ENCODE measurements around the gene PIGH.
A peak's percentile ranks its signal among the peaks of the same experiment; 100 is the strongest.
"Not testable (repeated sequence)": the region's sequence is repeated elsewhere in the genome, so short reads cannot be mapped to it uniquely, and the experiment has no call there.

PIGH gene

GRCh38 chr14:67555518-67556090 lies 44.5 kb downstream of the PIGH start:
- H3K36me3 Mint-ChIP-seq: no peaks in the 10 kb centered on the region
- H3K9me3 Mint-ChIP-seq: no peaks in the 10 kb centered on the region
- DNase-seq (ENCODE audit: low spot score in 2 of 2) (no peak), ATAC-seq (no peak)
- H3K27ac Mint-ChIP-seq: no peak overlapping the region
- no peak overlapping the region for H3K4me3 Mint-ChIP-seq
- H3K4me1 Mint-ChIP-seq: no peaks in the 10 kb centered on the region

- no peak for ATAC-seq
- Mint-ChIP-seq H3K36me3 (no peaks in the 10 kb centered on the region), H3K9me3 (no peaks in the 10 kb centered on the region), H3K4me1 (no peaks in the 10 kb centered on the region), H3K4me3 (no peak overlapping the region), H3K27ac (no peak overlapping the region)
- no peak for DNase-seq (ENCODE audit: low spot score in 2 of 2)
These were observed 45.7 kb downstream of the PIGH start for GRCh38 chr14:67554341-67554740.

- H3K9me3 Mint-ChIP-seq: no peaks in the 10 kb centered on the region
- H3K4me1 Mint-ChIP-seq: no peaks in the 10 kb centered on the region
- ATAC-seq: no peak
- H3K4me3 Mint-ChIP-seq: no peak overlapping the region
- no peak overlapping the region for H3K27ac Mint-ChIP-seq
- no peak for DNase-seq (ENCODE audit: low spot score in 2 of 2)
- no peaks in the 10 kb centered on the region for H3K36me3 Mint-ChIP-seq
These were observed 46.5 kb downstream of the PIGH start for GRCh38 chr14:67553547-67553946.

GRCh38 chr14:67551940-67552339 lies 48.1 kb downstream of the PIGH start:
- no peaks in the 10 kb centered on the region for H3K9me3 Mint-ChIP-seq
- H3K36me3 Mint-ChIP-seq: no peaks in the 10 kb centered on the region
- no peaks in the 10 kb centered on the region for H3K4me1 Mint-ChIP-seq
- no peak overlapping the region for H3K4me3 Mint-ChIP-seq
- ATAC-seq: no peak
- H3K27ac Mint-ChIP-seq: no peak overlapping the region
- DNase-seq (ENCODE audit: low spot score in 2 of 2): no peak

GRCh38 chr14:67551123-67551522 lies 48.9 kb downstream of the PIGH start:
- Mint-ChIP-seq H3K9me3 (no peaks in the 10 kb centered on the region), H3K4me1 (no peaks in the 10 kb centered on the region), H3K27ac (no peak overlapping the region), H3K4me3 (no peak overlapping the region), H3K36me3 (no peaks in the 10 kb centered on the region)
- ATAC-seq: no peak
- no peak for DNase-seq (ENCODE audit: low spot score in 2 of 2)

- no peak overlapping the region for H3K27ac Mint-ChIP-seq
These were observed 50.3 kb downstream of the PIGH start for GRCh38 chr14:67549734-67550133.

GRCh38 chr14:67547224-67547780 lies 52.8 kb downstream of the PIGH start:
- no peak overlapping the region for H3K4me3 Mint-ChIP-seq

More at GRCh38 chr14:67549734-67550133, 50.3 kb downstream of the PIGH start:
- ATAC-seq (no peak), DNase-seq (ENCODE audit: low spot score in 2 of 2) (no peak)
- no peak overlapping the region for H3K4me3 Mint-ChIP-seq
- no peaks in the 10 kb centered on the region for H3K4me1 Mint-ChIP-seq
- no peaks in the 10 kb centered on the region for H3K36me3 Mint-ChIP-seq
- no peaks in the 10 kb centered on the region for H3K9me3 Mint-ChIP-seq

GRCh38 chr14:67544590-67544989 lies 55.5 kb downstream of the PIGH start:
- no peak for ATAC-seq
- no peaks in the 10 kb centered on the region for H3K9me3 Mint-ChIP-seq
- no peak for DNase-seq (ENCODE audit: low spot score in 2 of 2)
- H3K36me3 Mint-ChIP-seq: no peaks in the 10 kb centered on the region
- no peak overlapping the region for H3K27ac Mint-ChIP-seq
- peaks cover 9% of the 10 kb centered on the region for H3K4me1 Mint-ChIP-seq
- H3K4me3 Mint-ChIP-seq: no peak overlapping the region

More at GRCh38 chr14:67547224-67547780, 52.8 kb downstream of the PIGH start:
- H3K36me3 Mint-ChIP-seq: no peaks in the 10 kb centered on the region
- H3K27ac Mint-ChIP-seq: no peak overlapping the region
- ATAC-seq (no peak), DNase-seq (ENCODE audit: low spot score in 2 of 2) (no peak)
- no peaks in the 10 kb centered on the region for H3K9me3 Mint-ChIP-seq
- no peaks in the 10 kb centered on the region for H3K4me1 Mint-ChIP-seq

- not testable (repeated sequence) for DNase-seq (ENCODE audit: low spot score in 2 of 2); H3K4me1 Mint-ChIP-seq; ATAC-seq; H3K36me3 Mint-ChIP-seq; H3K27ac Mint-ChIP-seq; H3K9me3 Mint-ChIP-seq; H3K4me3 Mint-ChIP-seq
These were observed 57.4 kb downstream of the PIGH start for GRCh38 chr14:67542620-67543019.

- Mint-ChIP-seq H3K9me3 (no peaks in the 10 kb centered on the region), H3K36me3 (no peaks in the 10 kb centered on the region), H3K4me3 (peak overlapping the region; percentile 63), H3K27ac (no peak overlapping the region), H3K4me1 (peaks cover 9% of the 10 kb centered on the region)
- ATAC-seq (peak; percentile 55), DNase-seq (ENCODE audit: low spot score in 2 of 2) (no peak)
These were observed 58.4 kb downstream of the PIGH start for GRCh38 chr14:67541448-67542387.

All from stimulated activated effector memory CD8-positive, alpha-beta T cell treated with anti-CD3 and anti-CD28 coated beads, Interleukin-12 subunit alpha, Interleukin-12 subunit beta, amount 100 ng/mL, for 72 hours (primary cell).